H9 (cell line): Measurements from ENCODE around the gene FOSL2. TPM values are rescaled to one million over a fixed set of nuclear protein-coding genes. Genes with fewer than 3 reads are reported as not detected.
"Not testable (repeated sequence)": the region's sequence is repeated elsewhere in the genome, so short reads cannot be mapped to it uniquely, and the experiment has no call there.

Experiments used
- DNase-seq: peaks from one replicate; pipeline ENCODE4 v3.0.0-alpha.2; 2017
- H2AFZ ChIP-seq: one replicate; pipeline ENCODE4 v1.6.1; 2013; ENCODE audit warnings: mild to moderate bottlenecking, low read length, control low read depth, moderate library complexity
- H2AK5ac ChIP-seq: 2 replicates; pipeline ENCODE4 v1.6.1; 2013; ENCODE audit warnings: low read length, control low read depth, mixed read lengths; ENCODE audit not compliant: insufficient read length
- H2BK120ac ChIP-seq: one replicate; pipeline ENCODE4 v1.6.1; 2013; ENCODE audit warnings: low read depth, mild to moderate bottlenecking, low read length, control low read depth, inconsistent platforms; ENCODE audit not compliant: poor library complexity, severe bottlenecking
- H2BK12ac ChIP-seq: 2 replicates; pipeline ENCODE4 v1.6.1; 2013; ENCODE audit warnings: low read length, control low read depth, mixed read lengths, low read depth; ENCODE audit not compliant: insufficient read length
- H2BK15ac ChIP-seq: 2 replicates; pipeline ENCODE4 v1.6.1; 2013; ENCODE audit warnings: low read depth, low read length, control low read depth
- H2BK20ac ChIP-seq: one replicate; pipeline ENCODE4 v1.6.1; 2013; ENCODE audit warnings: low read depth, mild to moderate bottlenecking, low read length, control low read depth, inconsistent platforms; ENCODE audit not compliant: poor library complexity, severe bottlenecking
- H2BK5ac ChIP-seq: 2 replicates; pipeline ENCODE4 v1.6.1; 2013; ENCODE audit warnings: low read length, control low read depth, mixed read lengths; ENCODE audit not compliant: insufficient read length
- H3K14ac ChIP-seq: 2 replicates; pipeline ENCODE4 v1.6.1; 2013; ENCODE audit warnings: low read length, control low read depth; ENCODE audit not compliant: insufficient read depth
- H3K18ac ChIP-seq: 2 replicates; pipeline ENCODE4 v1.6.1; 2013; ENCODE audit warnings: low read depth, mild to moderate bottlenecking, mixed read lengths, low read length, control low read depth; ENCODE audit not compliant: insufficient read length
- H3K23ac ChIP-seq: 2 replicates; pipeline ENCODE4 v1.6.1; 2013; ENCODE audit warnings: low read length, control low read depth, mixed read lengths, low read depth; ENCODE audit not compliant: insufficient read length
- H3K23me2 ChIP-seq: 2 replicates; pipeline ENCODE4 v1.6.1; 2013; ENCODE audit warnings: low read depth, mild to moderate bottlenecking, mixed read lengths, low read length, control low read depth; ENCODE audit not compliant: insufficient read length, poor library complexity, severe bottlenecking
- H3K27ac ChIP-seq: 2 replicates; pipeline ENCODE4 v1.5.1; 2013; ENCODE audit warnings: low read length, control low read depth, mixed read lengths, low read depth; ENCODE audit not compliant: insufficient read length
- H3K27me3 ChIP-seq: 2 replicates; pipeline ENCODE4 v1.6.1; 2013; ENCODE audit warnings: low read length, control low read depth, inconsistent platforms; ENCODE audit not compliant: insufficient read depth
- H3K4ac ChIP-seq: 2 replicates; pipeline ENCODE4 v1.6.1; 2013; ENCODE audit warnings: low read depth, mild to moderate bottlenecking, control low read depth, inconsistent platforms, low read length, moderate library complexity
- H3K4me1 ChIP-seq: 2 replicates; pipeline ENCODE4 v1.6.1; 2013; ENCODE audit warnings: low read length, control low read depth, inconsistent platforms; ENCODE audit not compliant: insufficient read depth
- H3K4me2 ChIP-seq: 2 replicates; pipeline ENCODE4 v1.6.1; 2013; ENCODE audit warnings: low read length, control low read depth, mixed read lengths; ENCODE audit not compliant: insufficient read length, insufficient read depth
- H3K56ac ChIP-seq: 2 replicates; pipeline ENCODE4 v1.6.1; 2013; ENCODE audit warnings: low read depth, mild to moderate bottlenecking, mixed read lengths, low read length, control low read depth; ENCODE audit not compliant: insufficient read length
- H3K79me1 ChIP-seq: 2 replicates; pipeline ENCODE4 v1.6.1; 2013; ENCODE audit warnings: low read depth, mild to moderate bottlenecking, moderate library complexity, low read length, control low read depth, inconsistent platforms; ENCODE audit not compliant: insufficient read depth, poor library complexity, severe bottlenecking
- H3K79me2 ChIP-seq: 2 replicates; pipeline ENCODE4 v1.6.1; 2013; ENCODE audit warnings: low read length, control low read depth, inconsistent platforms; ENCODE audit not compliant: insufficient read depth
- H3K9ac ChIP-seq: 2 replicates; pipeline ENCODE4 v1.6.1; 2013; ENCODE audit warnings: low read length, control low read depth, mixed read lengths; ENCODE audit not compliant: insufficient read length; ENCODE audit errors: extremely low read depth
- H3K9me3 ChIP-seq: one replicate; pipeline ENCODE4 v1.6.1; 2013; ENCODE audit warnings: low read depth, low read length, inconsistent platforms; ENCODE audit not compliant: control insufficient read depth
- H3T11ph ChIP-seq: one replicate; pipeline ENCODE4 v1.6.1; 2013; ENCODE audit warnings: mild to moderate bottlenecking, low read length, control low read depth, inconsistent platforms
- H4K20me1 ChIP-seq: one replicate; pipeline ENCODE4 v1.6.1; 2013; ENCODE audit not compliant: control insufficient read depth, insufficient read length, insufficient read depth
- H4K5ac ChIP-seq: 2 replicates; pipeline ENCODE4 v1.6.1; 2013; ENCODE audit warnings: low read depth, mild to moderate bottlenecking, mixed read lengths, low read length, control low read depth; ENCODE audit not compliant: insufficient read length
- H4K8ac ChIP-seq: replicated peaks from 2 replicates; pipeline ENCODE4 v1.6.1; 2013; ENCODE audit warnings: low read length, control low read depth, mixed read lengths, low read depth; ENCODE audit not compliant: insufficient read length
- H4K91ac ChIP-seq: 2 replicates; pipeline ENCODE4 v1.6.1; 2013; ENCODE audit warnings: low read depth, mild to moderate bottlenecking, moderate library complexity, mixed read lengths, low read length, control low read depth; ENCODE audit not compliant: insufficient read length
- H3K27ac Mint-ChIP-seq, 3 experiments: 2 replicates in 2 of 3; 3 replicates in 1 of 3; pipeline ENCODE4 v1.8.0; 2020 to 2021; ENCODE audit warnings: mixed read lengths in 3 of 3, mild to moderate bottlenecking in 1 of 3, moderate library complexity in 1 of 3
- H3K27me3 Mint-ChIP-seq: 2 replicates; pipeline ENCODE4 v1.8.0; 2021; ENCODE audit warnings: low read depth, mild to moderate bottlenecking, moderate library complexity, mixed read lengths
- H3K36me3 Mint-ChIP-seq, 3 experiments: 2 replicates in 2 of 3; 3 replicates in 1 of 3; pipeline ENCODE4 v1.8.0; 2020 to 2021; ENCODE audit warnings: low read depth in 3 of 3, mixed read lengths in 3 of 3; ENCODE audit not compliant: insufficient read depth in 1 of 3
- H3K4me1 Mint-ChIP-seq, 2 experiments: 2 replicates each; pipeline ENCODE4 v1.8.0; 2020; ENCODE audit warnings: mixed read lengths in 2 of 2
- H3K4me3 Mint-ChIP-seq, 2 experiments: 2 replicates in 1 of 2; 3 replicates in 1 of 2; pipeline ENCODE4 v1.8.0; 2020 to 2021; ENCODE audit warnings: mild to moderate bottlenecking in 2 of 2, mixed read lengths in 2 of 2, moderate library complexity in 1 of 2
- H3K9me3 Mint-ChIP-seq, 2 experiments: 2 replicates in 1 of 2; 3 replicates in 1 of 2; pipeline ENCODE4 v1.8.0; 2020; ENCODE audit warnings: mild to moderate bottlenecking in 2 of 2, mixed read lengths in 2 of 2, moderate library complexity in 1 of 2
- WGBS: extraction: QIAGEN DNeasy Blood & Tissue Kit; methylation state at CpG from one replicate; pipeline ENCODE4 v1.1.7; 2013; ENCODE audit warnings: missing lambda C conversion rate, low lambda C conversion rate, mixed read lengths; ENCODE audit not compliant: insufficient read length; ENCODE audit errors: extremely low coverage; 5-methylcytosine and 5-hydroxymethylcytosine counted together
- total RNA-seq: library from RNA; stranded (reverse); gene quantifications from 2 replicates; pipeline ENCODE4 v1.2.1, GENCODE V29; 2021
- TF ChIP-seq, protein P1 (sequence below): fragments of 200-600 bp; sonication (generic); conservative IDR thresholded peaks from 3 replicates; pipeline ENCODE4 v1.8.0; 2021; ENCODE audit warnings: antibody characterized with exemption, mild to moderate bottlenecking

The FOSL2 gene
- total RNA-seq, 1 experiment from 2014 or later: 7.4 TPM

DNA sequence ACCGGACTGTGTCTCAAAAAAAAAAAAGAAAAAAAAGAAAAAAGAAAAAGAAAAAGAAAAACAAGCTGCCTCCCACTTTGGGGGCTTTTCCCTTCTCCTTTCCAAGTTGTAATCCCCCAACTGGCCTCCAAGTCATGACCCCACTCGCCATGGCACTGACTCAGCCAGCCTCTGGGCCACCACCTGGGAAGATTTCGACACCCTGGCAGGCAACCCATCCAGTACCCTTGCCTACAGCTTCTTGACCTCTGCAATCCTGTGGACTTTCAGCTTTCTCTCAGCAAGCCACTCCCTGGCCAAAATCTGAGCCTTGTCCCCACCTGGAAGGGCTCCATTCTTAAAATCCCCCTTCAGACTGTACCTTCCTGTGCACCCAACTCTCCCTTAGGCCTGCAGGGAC lies 22.3 kb upstream of the FOSL2 start:
- Histone ChIP-seq H4K91ac (no peak overlapping the region), H3K23me2 (no peaks in the 10 kb centered on the region), H3K79me1 (no peaks in the 10 kb centered on the region), H3T11ph (no peak overlapping the region), H3K23ac (no peak overlapping the region), H3K14ac (no peak overlapping the region), H2BK15ac (no peak overlapping the region), H3K4me1 (no peaks in the 10 kb centered on the region), H2AFZ (no peak overlapping the region), H3K9ac (no peak overlapping the region), H2AK5ac (no peak overlapping the region), H3K27me3 (no peaks in the 10 kb centered on the region; the same call in 1 of the 2 replicates), H3K4ac (no peak overlapping the region), H3K27ac (no peak overlapping the region), H2BK5ac (no peak overlapping the region), H3K4me2 (no peak overlapping the region), H3K79me2 (no peaks in the 10 kb centered on the region), H4K5ac (no peak overlapping the region), H3K56ac (no peak overlapping the region), H3K9me3 (no peaks in the 10 kb centered on the region), H3K18ac (no peak overlapping the region), H2BK120ac (no peak overlapping the region), H2BK20ac (no peak overlapping the region), H4K8ac (no peak overlapping the region), H4K20me1 (no peaks in the 10 kb centered on the region), H2BK12ac (no peak overlapping the region)
- Mint-ChIP-seq H3K9me3 (no peaks in the 10 kb centered on the region), H3K4me1 (peaks cover 4 to 7% of the 10 kb centered on the region in 2 experiments; a peak in 2 of 4 replicates), H3K27ac (no peak overlapping the region), H3K4me3 (no peak overlapping the region), H3K36me3 (no peaks in the 10 kb centered on the region), H3K27me3 (peaks cover 30% of the 10 kb centered on the region)
- DNase-seq: no peak
- TF ChIP-seq, protein P1, sequence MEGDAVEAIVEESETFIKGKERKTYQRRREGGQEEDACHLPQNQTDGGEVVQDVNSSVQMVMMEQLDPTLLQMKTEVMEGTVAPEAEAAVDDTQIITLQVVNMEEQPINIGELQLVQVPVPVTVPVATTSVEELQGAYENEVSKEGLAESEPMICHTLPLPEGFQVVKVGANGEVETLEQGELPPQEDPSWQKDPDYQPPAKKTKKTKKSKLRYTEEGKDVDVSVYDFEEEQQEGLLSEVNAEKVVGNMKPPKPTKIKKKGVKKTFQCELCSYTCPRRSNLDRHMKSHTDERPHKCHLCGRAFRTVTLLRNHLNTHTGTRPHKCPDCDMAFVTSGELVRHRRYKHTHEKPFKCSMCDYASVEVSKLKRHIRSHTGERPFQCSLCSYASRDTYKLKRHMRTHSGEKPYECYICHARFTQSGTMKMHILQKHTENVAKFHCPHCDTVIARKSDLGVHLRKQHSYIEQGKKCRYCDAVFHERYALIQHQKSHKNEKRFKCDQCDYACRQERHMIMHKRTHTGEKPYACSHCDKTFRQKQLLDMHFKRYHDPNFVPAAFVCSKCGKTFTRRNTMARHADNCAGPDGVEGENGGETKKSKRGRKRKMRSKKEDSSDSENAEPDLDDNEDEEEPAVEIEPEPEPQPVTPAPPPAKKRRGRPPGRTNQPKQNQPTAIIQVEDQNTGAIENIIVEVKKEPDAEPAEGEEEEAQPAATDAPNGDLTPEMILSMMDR: no peak
- no CpG with 5 or more reads among the region's 3 CpGs for WGBS

DNA sequence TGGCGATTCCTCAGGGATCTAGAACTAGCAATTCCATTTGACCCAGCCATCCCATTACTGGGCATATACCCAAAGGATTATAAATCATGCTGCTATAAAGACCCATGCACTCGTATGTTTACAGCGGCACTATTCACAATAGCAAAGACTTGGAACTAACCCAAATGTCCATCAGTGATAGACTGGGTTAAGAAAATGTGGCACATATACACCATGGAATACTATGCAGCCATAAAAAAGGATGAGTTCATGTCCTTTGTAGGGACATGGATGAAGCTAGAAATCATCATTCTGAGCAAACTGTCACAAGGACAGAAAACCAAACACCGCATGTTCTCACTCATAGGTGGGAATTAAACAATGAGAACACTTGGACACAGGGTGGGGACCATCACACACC lies 20.9 kb upstream of the FOSL2 start:
- not testable (repeated sequence) for H3K4me3 Mint-ChIP-seq, H3K9me3 Mint-ChIP-seq, H3K79me1 ChIP-seq, H4K8ac ChIP-seq, H3K4me1 ChIP-seq, H3K79me2 ChIP-seq, H3K9me3 ChIP-seq, H3K4me2 ChIP-seq, H3K18ac ChIP-seq, H3K27ac Mint-ChIP-seq, H3K4me1 Mint-ChIP-seq, H3K9ac ChIP-seq, H4K5ac ChIP-seq, H4K91ac ChIP-seq, H2BK5ac ChIP-seq, H4K20me1 ChIP-seq, H3K27me3 ChIP-seq, H2BK120ac ChIP-seq, DNase-seq, H2BK12ac ChIP-seq, H2AK5ac ChIP-seq, H3K27ac ChIP-seq, H3T11ph ChIP-seq, H3K23me2 ChIP-seq, H2BK20ac ChIP-seq, H2BK15ac ChIP-seq, H3K56ac ChIP-seq, H3K4ac ChIP-seq, H2AFZ ChIP-seq, H3K36me3 Mint-ChIP-seq, H3K23ac ChIP-seq, H3K14ac ChIP-seq
- no CpG with 5 or more reads among the region's 4 CpGs for WGBS
- peaks cover 35% of the 10 kb centered on the region for H3K27me3 Mint-ChIP-seq
